Breast epithelium (tissue), 3 donors: ENCODE data around the gene MYO1A.

ENCODE experiments used
- CTCF ChIP-seq, 3 donors: fragments of 450-650 bp; IDR thresholded peaks; one replicate each; pipeline ENCODE4 v1.5.1; 2016 to 2017; ENCODE audit warnings: antibody characterized with exemption in 3 of 3, mild to moderate bottlenecking in 3 of 3, moderate library complexity in 3 of 3
- POLR2AphosphoS5 ChIP-seq, 3 donors: sonication (generic); formaldehyde crosslinking; IDR thresholded peaks; one replicate each; pipeline ENCODE4 v1.6.1; 2017; ENCODE audit warnings: antibody characterized with exemption in 3 of 3

DNA sequence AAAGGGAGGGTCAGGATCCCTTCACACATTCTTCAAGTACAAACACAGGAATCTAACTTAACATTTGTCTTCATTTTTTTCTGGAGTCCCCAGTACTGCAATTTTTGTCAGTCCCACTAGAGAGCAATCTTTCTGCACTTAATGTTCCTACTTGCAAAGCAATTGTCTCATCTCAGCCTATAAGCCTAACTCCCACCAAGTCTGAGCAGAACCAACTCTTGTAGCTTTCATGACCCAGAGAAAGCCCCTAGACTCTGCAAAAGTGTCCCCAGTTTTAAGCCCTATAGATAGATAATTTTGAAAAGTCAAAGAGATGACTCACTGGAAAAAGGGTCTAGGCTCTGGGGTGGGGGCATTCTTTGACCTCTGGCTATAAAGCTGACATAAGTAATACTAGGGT, 41.8 kb downstream of the MYO1A start:
- TF ChIP-seq CTCF (IDR thresholded peaks at IDR 0.05) (peak in 2 of 3 donors; percentile 24 to 27), POLR2AphosphoS5 (IDR thresholded peaks at IDR 0.05) (no peak)
